Activated CD8-positive, alpha-beta memory T cell treated with anti-CD3 and anti-CD28 coated beads, Interleukin-2, amount 50 U/mL, for 1 hour (primary cell): ENCODE results near the gene ITPKB.
"Not testable (repeated sequence)": the region's sequence is repeated elsewhere in the genome, so short reads cannot be mapped to it uniquely, and the experiment has no call there.

ENCODE experiments used
- DNase-seq: peaks from one replicate; pipeline ENCODE4 v3.0.0-alpha.2; 2020; ENCODE audit errors: extremely low read depth

The ITPKB gene

GRCh38 chr1:226754793-226755533 is 15.9 kb upstream of the ITPKB start:
- DNase-seq = no peak

- DNase-seq = no peak
Observed at GRCh38 chr1:226754097-226754496, 15.0 kb upstream of the ITPKB start.

GRCh38 chr1:226751703-226752102 is 12.6 kb upstream of the ITPKB start:
- no peak for DNase-seq

GRCh38 chr1:226751214-226751613 is 12.1 kb upstream of the ITPKB start:
- no peak for DNase-seq

GRCh38 chr1:226749467-226749866 is 10.4 kb upstream of the ITPKB start:
- no peak for DNase-seq

- no peak for DNase-seq
Observed at GRCh38 chr1:226748306-226748705, 9.2 kb upstream of the ITPKB start.

- DNase-seq = not testable (repeated sequence)
Observed at GRCh38 chr1:226747519-226748263, 8.6 kb upstream of the ITPKB start.

GRCh38 chr1:226743259-226743658 is 4.2 kb upstream of the ITPKB start:
- no peak for DNase-seq

- no peak for DNase-seq
Observed at GRCh38 chr1:226741009-226741408, 1.9 kb upstream of the ITPKB start.

GRCh38 chr1:226739696-226740065 is 599 bp upstream of the ITPKB start:
- no peak for DNase-seq

- DNase-seq = no peak
Observed at GRCh38 chr1:226738421-226738994, 574 bp downstream of the ITPKB start.

- DNase-seq = no peak
Observed at GRCh38 chr1:226737819-226738420, 1.2 kb downstream of the ITPKB start.

- DNase-seq = no peak
Observed at GRCh38 chr1:226736908-226737818, 1.9 kb downstream of the ITPKB start.

GRCh38 chr1:226736001-226736907 is 2.8 kb downstream of the ITPKB start:
- no peak for DNase-seq

GRCh38 chr1:226735576-226735975 is 3.5 kb downstream of the ITPKB start:
- DNase-seq = no peak

- DNase-seq = no peak
Observed at GRCh38 chr1:226734611-226735153, 4.4 kb downstream of the ITPKB start.

- no peak for DNase-seq
Observed at GRCh38 chr1:226733876-226734275, 5.2 kb downstream of the ITPKB start.

GRCh38 chr1:226733304-226733703 is 5.8 kb downstream of the ITPKB start:
- DNase-seq = no peak

GRCh38 chr1:226732856-226733291 is 6.2 kb downstream of the ITPKB start:
- DNase-seq = no peak

- no peak for DNase-seq
Observed at GRCh38 chr1:226731257-226731893, 7.7 kb downstream of the ITPKB start.
